WTC11 (cell line): ENCODE results near the gene ZKSCAN8. TPM values are rescaled to one million over a fixed set of nuclear protein-coding genes. Genes with fewer than 3 reads are reported as not detected.
A peak's percentile ranks its signal among the peaks of the same experiment; 100 is the strongest.

Experiments used
- ATAC-seq: fragments of 200-7000 bp; cut with Tn5 transposase; 2 replicates; pipeline ENCODE4 v1.10.0; 2021; ENCODE audit warnings: mild to moderate bottlenecking, moderate library complexity
- CTCF ChIA-PET: fragments of 300-600 bp; sonication (Branson Sonifier 250); formaldehyde crosslinking; loops from one replicate; lab custom pipeline; 2021; ENCODE audit warnings: antibody characterized with exemption; lab: Charles Lee
- POLR2A ChIA-PET: fragments of 350-600 bp; sonication (Branson Sonifier 250); formaldehyde crosslinking; loops from one replicate; lab custom pipeline; 2021; ENCODE audit warnings: antibody characterized with exemption; lab: Charles Lee
- DNase-seq: peaks from one replicate; pipeline ENCODE4 v3.0.0; 2021; ENCODE audit warnings: low spot score
- H3K27ac Mint-ChIP-seq: 2 replicates; pipeline ENCODE4 v1.8.0; 2021; ENCODE audit warnings: mixed read lengths
- H3K27me3 Mint-ChIP-seq: 2 replicates; pipeline ENCODE4 v1.8.0; 2021; ENCODE audit warnings: low read depth, mild to moderate bottlenecking, moderate library complexity, mixed read lengths
- H3K36me3 Mint-ChIP-seq: 2 replicates; pipeline ENCODE4 v1.8.0; 2021; ENCODE audit warnings: mixed read lengths
- H3K4me1 Mint-ChIP-seq: 2 replicates; pipeline ENCODE4 v1.8.0; 2022; ENCODE audit warnings: mixed read lengths
- H3K4me3 Mint-ChIP-seq: 2 replicates; pipeline ENCODE4 v1.8.0; 2021; ENCODE audit warnings: mild to moderate bottlenecking, moderate library complexity, mixed read lengths
- H3K9me3 Mint-ChIP-seq: 2 replicates; pipeline ENCODE4 v1.8.0; 2021; ENCODE audit warnings: mixed read lengths
- AR ChIP-seq: fragments of 250-450 bp; sonication (Bioruptor Pico); IDR thresholded peaks from 2 replicates; pipeline ENCODE4 v1.9.0; 2021; ENCODE audit warnings: mild to moderate bottlenecking
- CDX4 ChIP-seq: fragments of 250-450 bp; sonication (Bioruptor Pico); IDR thresholded peaks from 2 replicates; pipeline ENCODE4 v1.9.0; 2021; ENCODE audit warnings: moderate library complexity, mild to moderate bottlenecking, inconsistent platforms, borderline replicate concordance
- FOXJ3 ChIP-seq: sonication (generic); formaldehyde crosslinking; IDR thresholded peaks from 2 replicates; pipeline ENCODE4 v1.9.0; 2021; ENCODE audit warnings: missing genetic modification reagents, mild to moderate bottlenecking, borderline replicate concordance
- GRHL2 ChIP-seq: fragments of 250-450 bp; sonication (Bioruptor Pico); IDR thresholded peaks from 2 replicates; pipeline ENCODE4 v1.8.0; 2022; ENCODE audit warnings: mild to moderate bottlenecking, moderate library complexity; ENCODE audit not compliant: insufficient replicate concordance, severe bottlenecking
- GTF2I ChIP-seq: fragments of 250-450 bp; sonication (Bioruptor Pico); conservative IDR thresholded peaks from 2 replicates; pipeline ENCODE4 v1.4.0; 2021; ENCODE audit warnings: mild to moderate bottlenecking
- HMGA2 ChIP-seq: fragments of 250-450 bp; sonication (Bioruptor Pico); IDR thresholded peaks from 2 replicates; pipeline ENCODE4 v1.4.0; 2021; ENCODE audit warnings: mild to moderate bottlenecking, moderate library complexity
- JAZF1 ChIP-seq: fragments of 250-450 bp; sonication (Bioruptor Pico); IDR thresholded peaks from 2 replicates; pipeline ENCODE4 v1.9.0; 2021; ENCODE audit warnings: moderate library complexity, mild to moderate bottlenecking, inconsistent platforms
- NFATC4 ChIP-seq: fragments of 250-450 bp; sonication (Bioruptor Pico); IDR thresholded peaks from 2 replicates; pipeline ENCODE4 v1.9.0; 2021; ENCODE audit warnings: mild to moderate bottlenecking
- NFE2L1 ChIP-seq: sonication (generic); formaldehyde crosslinking; IDR thresholded peaks from 2 replicates; pipeline ENCODE4 v1.8.1; 2023; ENCODE audit warnings: missing genetic modification reagents
- SMAD3 ChIP-seq: sonication (generic); formaldehyde crosslinking; IDR thresholded peaks from 2 replicates; pipeline ENCODE4 v1.8.0; 2022; ENCODE audit warnings: missing genetic modification reagents, mild to moderate bottlenecking, borderline replicate concordance
- TEAD4 ChIP-seq: sonication (generic); formaldehyde crosslinking; IDR thresholded peaks from 2 replicates; pipeline ENCODE4 v1.8.0; 2022; ENCODE audit warnings: mild to moderate bottlenecking, missing genetic modification reagents
- ZBTB21 ChIP-seq: sonication (generic); formaldehyde crosslinking; IDR thresholded peaks from 2 replicates; pipeline ENCODE4 v1.8.1; 2023; ENCODE audit warnings: mild to moderate bottlenecking, missing genetic modification reagents, borderline replicate concordance
- ZNF121 ChIP-seq: sonication (generic); formaldehyde crosslinking; IDR thresholded peaks from 2 replicates; pipeline ENCODE4 v1.8.0; 2023; ENCODE audit warnings: missing genetic modification reagents
- ZNF219 ChIP-seq: sonication (generic); formaldehyde crosslinking; IDR thresholded peaks from 2 replicates; pipeline ENCODE4 v1.8.0; 2023; ENCODE audit warnings: missing genetic modification reagents, mild to moderate bottlenecking, borderline replicate concordance
- ZNF396 ChIP-seq: fragments of 250-450 bp; sonication (Bioruptor Pico); IDR thresholded peaks from 2 replicates; pipeline ENCODE4 v1.8.0; 2021; ENCODE audit warnings: mild to moderate bottlenecking, moderate library complexity, borderline replicate concordance
- ZNF416 ChIP-seq: fragments of 250-450 bp; sonication (Bioruptor Pico); IDR thresholded peaks from 2 replicates; pipeline ENCODE4 v1.9.0; 2021; ENCODE audit warnings: mild to moderate bottlenecking, inconsistent platforms
- ZSCAN18 ChIP-seq: fragments of 250-450 bp; sonication (Bioruptor Pico); IDR thresholded peaks from 2 replicates; pipeline ENCODE4 v2.1.2; 2022; ENCODE audit warnings: mild to moderate bottlenecking, moderate library complexity
- total RNA-seq: library from RNA; stranded (reverse); gene quantifications from 3 replicates; pipeline ENCODE4 v1.2.3, GENCODE V29; 2021
- TF ChIP-seq, protein P1 (sequence below): sonication (generic); formaldehyde crosslinking; IDR thresholded peaks from 2 replicates; pipeline ENCODE4 v1.8.1; 2023; ENCODE audit warnings: mild to moderate bottlenecking, missing genetic modification reagents, borderline replicate concordance
- TF ChIP-seq, protein P2 (sequence below): fragments of 250-450 bp; sonication (Bioruptor Pico); IDR thresholded peaks from 2 replicates; pipeline ENCODE4 v1.9.0; 2021; ENCODE audit warnings: mild to moderate bottlenecking
- TF ChIP-seq, protein P3 (sequence below): sonication (generic); formaldehyde crosslinking; IDR thresholded peaks from 2 replicates; pipeline ENCODE4 v1.8.1; 2022; ENCODE audit warnings: low read depth, mild to moderate bottlenecking, moderate library complexity, missing genetic modification reagents, borderline replicate concordance
- TF ChIP-seq, protein P4 (sequence below): sonication (generic); formaldehyde crosslinking; IDR thresholded peaks from 2 replicates; pipeline ENCODE4 v1.8.1; 2022; ENCODE audit warnings: mild to moderate bottlenecking, moderate library complexity, missing genetic modification reagents

ZKSCAN8 gene
- total RNA-seq, 1 experiment from 2014 or later, result 21.7 TPM

- ATAC-seq (no peak), DNase-seq (no peak)
- Mint-ChIP-seq H3K27ac (peak overlapping the region; percentile 95), H3K36me3 (peaks cover 25% of the 10 kb centered on the region), H3K4me1 (peaks cover 16% of the 10 kb centered on the region), H3K9me3 (no peaks in the 10 kb centered on the region), H3K4me3 (peak overlapping the region; percentile 97), H3K27me3 (peaks cover 34% of the 10 kb centered on the region)
- CTCF ChIA-PET, result interaction anchor here (1.4 to 2.1 kb wide), 3 partner anchors 76 to 241 kb away, joined by 4 to 18 read pairs (median 8); no protein-coding TSS in a partner anchor
- TF ChIP-seq ZSCAN18 (no peak), NFATC4 (CRISPR knock-in tag) (no peak), GRHL2 (CRISPR knock-in tag) (no peak), AR (no peak)
- POLR2A ChIA-PET, result interaction anchor here (1.3 to 1.7 kb wide), 2 partner anchors 110 to 193 kb away, joined by 5 to 13 read pairs; partner anchors contain the start of genes ZKSCAN4 and ZSCAN31
Observed at GRCh38 chr6:28142446-28142845, 763 bp downstream of the ZKSCAN8 start.

GRCh38 chr6:28145231-28145630, 3.5 kb downstream of the ZKSCAN8 start:
- ChIA-PET CTCF (no interaction called here), POLR2A (interaction anchor here (0.6 kb wide), 1 partner anchor 416 kb away, joined by 5 read pairs; no protein-coding TSS in a partner anchor)
- peaks cover 49% of the 10 kb centered on the region for H3K36me3 Mint-ChIP-seq
- no peak overlapping the region for H3K4me3 Mint-ChIP-seq
- DNase-seq (no peak), ATAC-seq (no peak)
- H3K9me3 Mint-ChIP-seq, result no peaks in the 10 kb centered on the region
- no peak overlapping the region for H3K27ac Mint-ChIP-seq
- H3K4me1 Mint-ChIP-seq, result peaks cover 8% of the 10 kb centered on the region
- H3K27me3 Mint-ChIP-seq, result peaks cover 13% of the 10 kb centered on the region
- TF ChIP-seq HMGA2 (CRISPR knock-in tag), result no peak
- TF ChIP-seq, protein P1, sequence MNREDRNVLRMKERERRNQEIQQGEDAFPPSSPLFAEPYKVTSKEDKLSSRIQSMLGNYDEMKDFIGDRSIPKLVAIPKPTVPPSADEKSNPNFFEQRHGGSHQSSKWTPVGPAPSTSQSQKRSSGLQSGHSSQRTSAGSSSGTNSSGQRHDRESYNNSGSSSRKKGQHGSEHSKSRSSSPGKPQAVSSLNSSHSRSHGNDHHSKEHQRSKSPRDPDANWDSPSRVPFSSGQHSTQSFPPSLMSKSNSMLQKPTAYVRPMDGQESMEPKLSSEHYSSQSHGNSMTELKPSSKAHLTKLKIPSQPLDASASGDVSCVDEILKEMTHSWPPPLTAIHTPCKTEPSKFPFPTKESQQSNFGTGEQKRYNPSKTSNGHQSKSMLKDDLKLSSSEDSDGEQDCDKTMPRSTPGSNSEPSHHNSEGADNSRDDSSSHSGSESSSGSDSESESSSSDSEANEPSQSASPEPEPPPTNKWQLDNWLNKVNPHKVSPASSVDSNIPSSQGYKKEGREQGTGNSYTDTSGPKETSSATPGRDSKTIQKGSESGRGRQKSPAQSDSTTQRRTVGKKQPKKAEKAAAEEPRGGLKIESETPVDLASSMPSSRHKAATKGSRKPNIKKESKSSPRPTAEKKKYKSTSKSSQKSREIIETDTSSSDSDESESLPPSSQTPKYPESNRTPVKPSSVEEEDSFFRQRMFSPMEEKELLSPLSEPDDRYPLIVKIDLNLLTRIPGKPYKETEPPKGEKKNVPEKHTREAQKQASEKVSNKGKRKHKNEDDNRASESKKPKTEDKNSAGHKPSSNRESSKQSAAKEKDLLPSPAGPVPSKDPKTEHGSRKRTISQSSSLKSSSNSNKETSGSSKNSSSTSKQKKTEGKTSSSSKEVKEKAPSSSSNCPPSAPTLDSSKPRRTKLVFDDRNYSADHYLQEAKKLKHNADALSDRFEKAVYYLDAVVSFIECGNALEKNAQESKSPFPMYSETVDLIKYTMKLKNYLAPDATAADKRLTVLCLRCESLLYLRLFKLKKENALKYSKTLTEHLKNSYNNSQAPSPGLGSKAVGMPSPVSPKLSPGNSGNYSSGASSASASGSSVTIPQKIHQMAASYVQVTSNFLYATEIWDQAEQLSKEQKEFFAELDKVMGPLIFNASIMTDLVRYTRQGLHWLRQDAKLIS (CRISPR knock-in tag), result no peak
- no peak for TF ChIP-seq FOXJ3 (CRISPR knock-in tag)
- TF ChIP-seq ZNF396 (CRISPR knock-in tag), result no peak
- TF ChIP-seq GTF2I (CRISPR knock-in tag), result no peak
- TF ChIP-seq, protein P2, sequence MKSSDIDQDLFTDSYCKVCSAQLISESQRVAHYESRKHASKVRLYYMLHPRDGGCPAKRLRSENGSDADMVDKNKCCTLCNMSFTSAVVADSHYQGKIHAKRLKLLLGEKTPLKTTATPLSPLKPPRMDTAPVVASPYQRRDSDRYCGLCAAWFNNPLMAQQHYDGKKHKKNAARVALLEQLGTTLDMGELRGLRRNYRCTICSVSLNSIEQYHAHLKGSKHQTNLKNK, result no peak
- TF ChIP-seq CDX4, result no peak
- TF ChIP-seq, protein P3, sequence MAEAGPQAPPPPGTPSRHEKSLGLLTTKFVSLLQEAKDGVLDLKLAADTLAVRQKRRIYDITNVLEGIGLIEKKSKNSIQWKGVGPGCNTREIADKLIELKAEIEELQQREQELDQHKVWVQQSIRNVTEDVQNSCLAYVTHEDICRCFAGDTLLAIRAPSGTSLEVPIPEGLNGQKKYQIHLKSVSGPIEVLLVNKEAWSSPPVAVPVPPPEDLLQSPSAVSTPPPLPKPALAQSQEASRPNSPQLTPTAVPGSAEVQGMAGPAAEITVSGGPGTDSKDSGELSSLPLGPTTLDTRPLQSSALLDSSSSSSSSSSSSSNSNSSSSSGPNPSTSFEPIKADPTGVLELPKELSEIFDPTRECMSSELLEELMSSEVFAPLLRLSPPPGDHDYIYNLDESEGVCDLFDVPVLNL (CRISPR knock-in tag), result no peak
- TF ChIP-seq JAZF1 (CRISPR knock-in tag), result no peak
- no peak for TF ChIP-seq ZNF121
- no peak for TF ChIP-seq NFE2L1
- TF ChIP-seq, protein P4, sequence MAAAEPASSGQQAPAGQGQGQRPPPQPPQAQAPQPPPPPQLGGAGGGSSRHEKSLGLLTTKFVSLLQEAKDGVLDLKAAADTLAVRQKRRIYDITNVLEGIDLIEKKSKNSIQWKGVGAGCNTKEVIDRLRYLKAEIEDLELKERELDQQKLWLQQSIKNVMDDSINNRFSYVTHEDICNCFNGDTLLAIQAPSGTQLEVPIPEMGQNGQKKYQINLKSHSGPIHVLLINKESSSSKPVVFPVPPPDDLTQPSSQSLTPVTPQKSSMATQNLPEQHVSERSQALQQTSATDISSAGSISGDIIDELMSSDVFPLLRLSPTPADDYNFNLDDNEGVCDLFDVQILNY, result no peak
- no peak for TF ChIP-seq SMAD3
- TF ChIP-seq ZBTB21 (CRISPR knock-in tag), result no peak
- TF ChIP-seq ZNF416 (CRISPR knock-in tag), result no peak
- TF ChIP-seq TEAD4, result no peak
- no peak for TF ChIP-seq ZNF219 (CRISPR knock-in tag)
